ENCODE data around the gene TICAM1. TPM values are rescaled to one million over a fixed set of nuclear protein-coding genes. Genes with fewer than 3 reads are reported as not detected.

Gene TICAM1
- total RNA-seq, 1 donor = 7.8 TPM

DNA sequence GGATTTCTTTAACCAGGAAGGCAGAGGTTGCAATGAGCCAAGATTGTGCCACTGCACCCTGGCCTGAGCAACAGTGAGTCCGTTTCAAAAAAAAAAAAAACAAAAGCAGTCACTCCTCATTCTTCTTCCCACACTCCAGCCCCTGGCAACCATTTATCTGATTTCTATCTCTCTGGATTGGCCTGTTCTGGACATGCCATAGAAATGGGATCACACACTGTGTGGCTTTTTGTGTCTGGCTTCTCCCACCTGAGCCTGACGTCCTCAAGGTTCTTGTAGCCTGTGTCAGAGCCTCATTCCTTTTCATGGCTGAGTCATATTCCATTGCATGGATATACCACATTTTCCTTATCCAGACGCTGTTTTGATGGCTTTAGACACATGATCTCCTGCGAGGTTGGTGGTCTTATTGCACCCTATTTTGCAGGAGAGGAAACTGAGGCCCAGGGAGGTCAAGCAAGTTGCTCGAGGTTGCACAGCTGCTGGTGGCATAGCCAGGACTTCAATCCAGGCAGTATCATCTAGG lies 55.8 kb downstream of the TICAM1 start:
- no peak for DNase-seq (ENCODE audit: low read depth in 2 of 3, low spot score in 2 of 3)

- DNase-seq (ENCODE audit: low read depth in 2 of 3, low spot score in 2 of 3) = no peak
Observed at GRCh38 chr19:4774136-4774535, 57.4 kb downstream of the TICAM1 start.

- no peak for DNase-seq (ENCODE audit: low read depth in 2 of 3, low spot score in 2 of 3)
Observed at GRCh38 chr19:4773047-4773640, 58.4 kb downstream of the TICAM1 start.

DNA sequence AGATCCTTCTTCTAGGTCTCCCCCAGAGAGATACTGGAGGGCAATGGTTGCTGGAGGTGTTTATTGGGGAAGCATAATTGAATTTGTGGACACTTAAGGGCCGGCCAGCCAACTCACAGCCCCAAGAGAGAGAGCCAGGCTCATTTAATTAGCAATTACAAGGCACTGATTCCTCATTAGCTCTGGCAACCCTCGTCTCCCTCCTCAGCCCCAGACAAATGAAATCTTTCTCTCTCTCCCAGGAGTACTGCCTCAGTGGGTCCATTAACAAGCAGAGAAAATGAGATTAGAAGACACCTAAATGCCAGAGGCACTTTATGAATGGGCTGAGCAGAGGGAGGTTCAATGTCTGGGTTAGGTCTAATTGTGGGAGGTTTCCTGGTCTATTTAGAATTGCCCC lies 58.9 kb downstream of the TICAM1 start:
- DNase-seq (ENCODE audit: low read depth in 2 of 3, low spot score in 2 of 3) = no peak

- DNase-seq (ENCODE audit: low read depth in 2 of 3, low spot score in 2 of 3) = peak; percentile 59 to 96 (median 92)
Observed at GRCh38 chr19:4768934-4769777, 62.4 kb downstream of the TICAM1 start.

Small RNA genes within 50 kb of the gene (small RNA-seq; reads per million reads assigned to genes)
- gene MIR7-3 = 0.34 reads per million

Other genes starting within 250 kb of the TICAM1 start
- gene TNFAIP8L1, start 192.2 kb downstream of the TICAM1 start, total RNA-seq = 19.4 TPM
- 87.8 TPM for gene MYDGF, start 161.4 kb downstream of the TICAM1 start, total RNA-seq
- 42.0 TPM for gene DPP9, start 107.9 kb downstream of the TICAM1 start, total RNA-seq
- 21.0 TPM for gene FEM1A, start 40.0 kb downstream of the TICAM1 start, total RNA-seq
- gene PLIN3, start 36.0 kb upstream of the TICAM1 start, total RNA-seq = 196 TPM
- 6.2 TPM for gene ARRDC5, start 71.2 kb upstream of the TICAM1 start, total RNA-seq
- gene UHRF1, start 77.8 kb upstream of the TICAM1 start, total RNA-seq = 51.4 TPM
- 26.7 TPM for gene KDM4B, start 137.4 kb upstream of the TICAM1 start, total RNA-seq